Measurements from ENCODE around the gene APOL6. TPM values are rescaled to one million over a fixed set of nuclear protein-coding genes. Genes with fewer than 3 reads are reported as not detected.

The APOL6 gene
- total RNA-seq, 1 donor from 2014 or later = 1.2 TPM

DNA sequence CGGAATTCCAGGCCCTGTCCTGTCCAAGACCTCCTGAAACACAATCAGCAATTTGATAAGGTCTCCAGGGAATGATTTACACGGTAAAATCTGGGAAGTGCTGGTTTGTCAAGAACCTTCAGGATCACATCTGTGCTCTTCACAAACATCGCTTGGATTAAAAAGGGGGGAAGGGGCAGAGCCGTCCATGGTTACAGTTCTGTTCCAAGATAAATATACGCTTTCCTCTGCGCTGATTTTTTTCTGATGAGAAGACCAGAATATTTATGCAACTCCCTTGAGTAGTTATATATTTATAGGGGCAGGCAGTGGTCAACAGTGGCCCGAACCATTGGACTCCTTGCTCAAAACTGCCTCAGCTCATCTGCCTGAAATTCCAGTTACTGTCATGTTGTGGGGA is 60.2 kb downstream of the APOL6 start:
- peak overlapping the region; percentile 34 for H3K27ac Mint-ChIP-seq
- no peaks in the 10 kb centered on the region for H3K36me3 Mint-ChIP-seq
- DNase-seq (ENCODE audit: low spot score in 2 of 2, unreplicated experiment in 2 of 2) = no peak
- H3K4me3 Mint-ChIP-seq = no peak overlapping the region
- peaks cover 10% of the 10 kb centered on the region for H3K9me3 Mint-ChIP-seq
- TF ChIP-seq, protein P1, sequence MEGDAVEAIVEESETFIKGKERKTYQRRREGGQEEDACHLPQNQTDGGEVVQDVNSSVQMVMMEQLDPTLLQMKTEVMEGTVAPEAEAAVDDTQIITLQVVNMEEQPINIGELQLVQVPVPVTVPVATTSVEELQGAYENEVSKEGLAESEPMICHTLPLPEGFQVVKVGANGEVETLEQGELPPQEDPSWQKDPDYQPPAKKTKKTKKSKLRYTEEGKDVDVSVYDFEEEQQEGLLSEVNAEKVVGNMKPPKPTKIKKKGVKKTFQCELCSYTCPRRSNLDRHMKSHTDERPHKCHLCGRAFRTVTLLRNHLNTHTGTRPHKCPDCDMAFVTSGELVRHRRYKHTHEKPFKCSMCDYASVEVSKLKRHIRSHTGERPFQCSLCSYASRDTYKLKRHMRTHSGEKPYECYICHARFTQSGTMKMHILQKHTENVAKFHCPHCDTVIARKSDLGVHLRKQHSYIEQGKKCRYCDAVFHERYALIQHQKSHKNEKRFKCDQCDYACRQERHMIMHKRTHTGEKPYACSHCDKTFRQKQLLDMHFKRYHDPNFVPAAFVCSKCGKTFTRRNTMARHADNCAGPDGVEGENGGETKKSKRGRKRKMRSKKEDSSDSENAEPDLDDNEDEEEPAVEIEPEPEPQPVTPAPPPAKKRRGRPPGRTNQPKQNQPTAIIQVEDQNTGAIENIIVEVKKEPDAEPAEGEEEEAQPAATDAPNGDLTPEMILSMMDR (IDR thresholded peaks at IDR 0.05; ENCODE audit: unreplicated experiment) = no peak
- H3K4me1 Mint-ChIP-seq = peaks cover 3% of the 10 kb centered on the region
- H3K27me3 Mint-ChIP-seq (ENCODE audit: low read depth) = peaks cover 4% of the 10 kb centered on the region

DNA sequence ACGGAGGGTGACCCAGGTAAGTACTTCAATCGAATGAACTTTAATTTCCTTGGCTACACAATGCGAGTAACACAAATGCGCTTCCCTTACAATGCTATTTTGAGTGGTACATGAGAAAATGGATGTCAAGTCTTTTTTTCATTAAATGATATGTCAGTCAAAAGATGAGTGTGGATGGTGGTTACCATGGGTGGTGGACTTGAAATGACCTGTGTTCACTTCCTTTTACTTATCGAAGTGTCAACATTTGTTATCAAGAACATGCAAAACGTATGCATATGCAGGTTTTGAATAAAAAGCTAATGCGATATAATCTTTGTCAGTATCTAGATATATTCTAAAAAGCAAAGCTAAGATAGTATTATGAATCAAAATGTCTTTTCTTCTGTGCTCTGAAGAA is 60.7 kb downstream of the APOL6 start:
- no peaks in the 10 kb centered on the region for H3K36me3 Mint-ChIP-seq
- H3K27me3 Mint-ChIP-seq (ENCODE audit: low read depth) = peaks cover 4% of the 10 kb centered on the region
- H3K4me1 Mint-ChIP-seq = peaks cover 3% of the 10 kb centered on the region
- TF ChIP-seq, protein P1 (IDR thresholded peaks at IDR 0.05; ENCODE audit: unreplicated experiment) = no peak
- H3K4me3 Mint-ChIP-seq = no peak overlapping the region
- peaks cover 13% of the 10 kb centered on the region for H3K9me3 Mint-ChIP-seq
- no peak overlapping the region for H3K27ac Mint-ChIP-seq
- no peak for DNase-seq (ENCODE audit: low spot score in 2 of 2, unreplicated experiment in 2 of 2)

DNA sequence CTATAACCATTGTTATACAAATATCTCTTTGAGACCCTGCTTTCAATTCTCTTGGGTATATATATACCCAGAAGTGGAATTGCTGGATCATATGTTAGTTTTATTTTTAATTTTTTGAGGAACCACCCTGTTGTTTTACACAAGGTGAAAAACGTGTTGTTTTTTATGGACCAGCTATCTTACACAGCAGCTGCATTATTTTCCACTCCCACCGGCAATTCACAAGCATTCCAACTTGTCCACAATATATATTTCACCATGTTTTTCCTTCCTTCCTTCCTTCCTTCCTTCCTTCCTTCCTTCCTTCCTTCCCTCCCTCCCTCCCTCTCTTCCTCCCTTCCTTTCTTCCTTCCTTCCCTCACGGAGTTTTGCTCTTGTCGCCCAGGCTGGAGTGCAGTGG is 63.1 kb downstream of the APOL6 start:
- H3K9me3 Mint-ChIP-seq = peaks cover 13% of the 10 kb centered on the region

DNA sequence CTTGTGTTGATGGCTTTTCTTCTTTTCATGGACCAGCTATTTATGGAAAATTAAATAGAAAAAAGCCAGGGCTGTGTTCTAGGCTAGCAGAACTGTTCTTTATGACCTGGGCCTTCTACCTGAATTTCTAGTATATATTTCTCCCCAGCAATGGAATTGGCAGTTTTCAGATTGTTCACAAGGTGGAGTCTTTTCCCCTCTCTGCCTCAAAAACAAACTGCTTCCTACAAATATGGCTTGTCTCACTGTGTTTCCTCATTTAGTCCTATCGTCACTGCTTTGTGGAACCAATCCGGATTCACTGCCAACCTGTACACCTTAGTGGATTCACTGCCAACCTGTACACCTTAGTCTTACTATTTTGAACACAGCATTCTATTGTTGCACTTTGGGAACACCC is 64.4 kb downstream of the APOL6 start:
- H3K27me3 Mint-ChIP-seq (ENCODE audit: low read depth) = peaks cover 6% of the 10 kb centered on the region
- H3K9me3 Mint-ChIP-seq = peaks cover 13% of the 10 kb centered on the region

More for the DNA sequence above, 63.1 kb downstream of the APOL6 start:
- no peak for DNase-seq (ENCODE audit: low spot score in 2 of 2, unreplicated experiment in 2 of 2)
- Mint-ChIP-seq H3K4me1 (peaks cover 3% of the 10 kb centered on the region), H3K27ac (no peak overlapping the region), H3K27me3 (ENCODE audit: low read depth) (peaks cover 5% of the 10 kb centered on the region), H3K36me3 (no peaks in the 10 kb centered on the region), H3K4me3 (no peak overlapping the region)
- TF ChIP-seq, protein P1 (IDR thresholded peaks at IDR 0.05; ENCODE audit: unreplicated experiment) = no peak

DNA sequence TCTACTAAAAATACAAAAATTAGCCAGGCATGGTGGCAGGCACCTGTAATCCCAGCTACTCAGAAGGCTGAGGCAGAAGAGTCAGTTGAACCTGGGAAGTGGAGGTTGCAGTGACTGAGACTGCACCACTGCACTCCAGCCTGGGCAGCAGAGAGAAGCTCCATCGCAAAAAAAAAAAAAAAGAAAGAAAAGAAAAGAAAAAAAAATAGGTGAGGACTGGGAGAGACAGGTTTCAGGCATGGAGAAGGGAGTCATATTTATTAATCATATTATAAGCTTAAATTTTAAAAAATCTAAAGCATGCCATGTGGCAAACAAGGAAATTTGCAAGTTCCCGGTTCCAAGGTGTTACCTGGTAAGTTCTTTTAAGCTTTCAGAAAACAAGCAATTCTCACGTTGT is 69.3 kb downstream of the APOL6 start, which contains the start of gene APOL5:
APOL5 (plus strand) TSS at position 301 of the 400 bp plus-strand sequence; CDS start at position 301, 0 bp downstream.
- Mint-ChIP-seq H3K4me3 (no peak within 1 kb of the TSS), H3K9me3 (peaks cover 17% of the 10 kb centered on the region), H3K27me3 (ENCODE audit: low read depth) (peaks cover 10% of the 10 kb centered on the region), H3K4me1 (peaks cover 5% of the 10 kb centered on the region), H3K27ac (no peak within 1 kb of the TSS), H3K36me3 (no peaks in the 10 kb centered on the region)
- DNase-seq (ENCODE audit: low spot score in 2 of 2, unreplicated experiment in 2 of 2) = no peak
- TF ChIP-seq, protein P1 (IDR thresholded peaks at IDR 0.05; ENCODE audit: unreplicated experiment) = no peak

More for the DNA sequence above, 64.4 kb downstream of the APOL6 start:
- no peak overlapping the region for H3K4me3 Mint-ChIP-seq
- H3K36me3 Mint-ChIP-seq = no peaks in the 10 kb centered on the region
- no peak overlapping the region for H3K27ac Mint-ChIP-seq
- no peak for DNase-seq (ENCODE audit: low spot score in 2 of 2, unreplicated experiment in 2 of 2)
- peaks cover 3% of the 10 kb centered on the region for H3K4me1 Mint-ChIP-seq
- TF ChIP-seq, protein P1 (IDR thresholded peaks at IDR 0.05; ENCODE audit: unreplicated experiment) = no peak

Other genes starting within 250 kb of the APOL6 start
- 50.5 to 59.7 TPM (median 52.1 TPM) in 3 replicates for gene MCM5, start 248.3 kb upstream of the APOL6 start, total RNA-seq
- 0.14 to 0.20 TPM in 2 of 3 replicates, not detected in the other for gene RASD2, start 107.6 kb upstream of the APOL6 start, total RNA-seq
- gene MB, start 31.1 kb upstream of the APOL6 start, total RNA-seq = not detected in 3 replicates
- gene APOL5, start 69.4 kb downstream of the APOL6 start, total RNA-seq = not detected in 3 replicates

Data from mesothelial cell of epicardium (in vitro differentiated cells).